Measurements from ENCODE around the gene CHST8.

The CHST8 gene

DNA sequence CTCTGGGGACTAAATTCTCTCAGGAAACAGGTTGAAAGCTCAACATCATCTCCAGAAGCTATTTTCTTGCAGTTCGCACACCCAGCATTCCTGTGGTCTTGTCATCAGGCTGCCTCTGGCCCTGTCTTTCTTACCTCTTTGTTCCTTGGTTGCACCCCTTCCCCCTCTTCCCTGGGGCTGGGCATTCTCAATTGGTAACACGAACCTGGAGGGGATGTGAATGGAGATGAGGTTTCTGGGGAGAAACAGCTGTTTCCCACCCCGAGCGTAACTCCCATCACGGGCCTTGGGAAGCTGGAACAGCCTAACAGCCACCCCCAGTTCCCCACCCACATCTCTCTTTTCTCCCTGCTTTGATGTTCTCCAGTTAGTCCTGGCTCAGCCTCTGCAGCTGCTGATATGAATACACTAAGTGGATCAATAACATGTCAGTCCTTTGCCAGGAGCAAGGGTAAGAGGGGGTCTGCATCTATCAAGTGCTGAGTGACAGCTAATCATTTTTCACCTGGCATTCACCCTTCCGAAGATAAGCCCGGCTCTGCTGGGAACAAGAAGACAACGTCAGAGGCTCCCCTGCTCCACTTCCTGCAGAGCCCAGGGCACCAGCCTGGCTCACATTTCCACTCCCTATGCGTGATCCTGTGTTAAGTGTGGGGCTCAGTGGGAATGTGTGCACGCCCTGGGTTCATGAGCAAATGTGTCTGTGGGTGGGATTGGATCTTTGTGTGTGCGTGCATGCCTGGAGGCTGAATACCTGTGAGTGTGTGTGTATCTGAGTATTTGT lies 100.9 kb downstream of the CHST8 start:
- H3K9me3 ChIP-seq (ENCODE audit: low read length) = no peaks in the 10 kb centered on the region
- no peak overlapping the region for H3K4me3 ChIP-seq (ENCODE audit: low read depth in 1 of 2, low read length in 2 of 2)
- peaks cover 0 to 5% of the 10 kb centered on the region in 2 donors for H3K27me3 ChIP-seq (ENCODE audit: control insufficient read depth in 1 of 2, insufficient read depth in 2 of 2, low read length in 2 of 2)
- H3K4me1 ChIP-seq (ENCODE audit: insufficient read depth, low read length) = no peaks in the 10 kb centered on the region
- H3K36me3 ChIP-seq (ENCODE audit: insufficient read depth, low read length) = no peaks in the 10 kb centered on the region
- H3K27ac ChIP-seq (ENCODE audit: low read depth, low read length) = no peak overlapping the region
- H3K9ac ChIP-seq (ENCODE audit: low read length) = no peak overlapping the region

DNA sequence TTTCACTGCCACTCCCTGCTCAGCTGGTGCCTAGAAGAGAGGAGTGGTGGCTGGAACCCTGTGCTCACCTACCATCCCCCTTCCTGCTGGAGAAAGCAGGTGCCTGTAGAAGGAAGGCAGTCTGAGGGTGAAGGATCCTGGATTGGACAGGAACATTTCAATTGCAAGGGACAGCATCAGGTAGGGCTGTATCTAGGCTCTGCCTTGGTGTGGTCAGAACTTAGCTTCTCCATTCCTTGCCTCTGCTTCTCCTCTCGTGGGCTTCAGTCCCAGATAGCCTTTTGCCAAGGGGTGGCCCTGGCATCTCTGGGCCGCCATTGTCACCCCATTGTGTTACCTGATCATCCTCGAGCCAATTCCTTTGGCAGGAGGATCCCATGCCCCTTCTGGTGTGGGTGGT lies 101.8 kb downstream of the CHST8 start:
- H3K27me3 ChIP-seq (ENCODE audit: control insufficient read depth in 1 of 2, insufficient read depth in 2 of 2, low read length in 2 of 2) = peaks cover 0 to 5% of the 10 kb centered on the region in 2 donors
- no peaks in the 10 kb centered on the region for H3K36me3 ChIP-seq (ENCODE audit: insufficient read depth, low read length)

DNA sequence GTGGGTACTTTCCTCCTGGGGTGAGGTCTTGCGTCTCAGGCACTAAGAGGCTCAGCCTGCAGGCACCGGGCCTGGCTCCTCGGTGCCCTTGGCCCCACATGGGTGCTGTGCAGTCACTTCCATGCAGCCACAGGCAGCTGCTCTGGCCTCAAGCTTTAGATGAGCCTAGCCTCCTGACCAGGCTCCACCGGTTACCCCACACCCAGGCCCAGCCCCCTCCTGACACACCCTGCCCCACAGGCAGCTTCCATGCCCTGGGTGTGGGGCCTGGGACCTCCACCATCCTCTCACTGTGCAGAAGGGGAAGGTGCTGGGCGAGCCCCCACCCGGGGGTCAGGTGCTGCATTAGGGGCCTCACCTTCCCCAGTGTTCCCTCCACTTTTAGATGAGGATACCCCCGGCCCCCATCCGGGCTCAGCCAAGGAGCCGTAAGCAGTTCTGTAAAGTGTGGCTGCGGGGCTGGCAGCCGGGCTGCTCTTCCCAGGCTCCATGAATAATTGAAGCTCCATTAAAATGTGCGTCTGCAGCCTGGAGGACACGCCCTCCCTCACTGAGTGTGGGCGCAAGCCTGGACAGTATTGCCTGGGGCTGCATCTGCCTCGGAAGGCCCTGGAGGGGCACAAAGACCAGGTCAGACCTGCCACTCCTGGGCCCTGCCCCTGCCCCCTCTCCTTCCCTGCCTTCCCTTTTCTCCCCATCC lies 102.4 kb downstream of the CHST8 start:
- Histone ChIP-seq H3K4me3 (ENCODE audit: low read depth in 1 of 2, low read length in 2 of 2) (no peak overlapping the region), H3K9ac (ENCODE audit: low read length) (no peak overlapping the region), H3K27ac (ENCODE audit: low read depth, low read length) (no peak overlapping the region), H3K36me3 (ENCODE audit: insufficient read depth, low read length) (no peaks in the 10 kb centered on the region), H3K9me3 (ENCODE audit: low read length) (no peaks in the 10 kb centered on the region), H3K4me1 (ENCODE audit: insufficient read depth, low read length) (no peaks in the 10 kb centered on the region), H3K27me3 (ENCODE audit: control insufficient read depth in 1 of 2, insufficient read depth in 2 of 2, low read length in 2 of 2) (peaks cover 0 to 5% of the 10 kb centered on the region in 2 donors)

More for the DNA sequence above, 101.8 kb downstream of the CHST8 start:
- no peak overlapping the region for H3K4me3 ChIP-seq (ENCODE audit: low read depth in 1 of 2, low read length in 2 of 2)
- no peak overlapping the region for H3K9ac ChIP-seq (ENCODE audit: low read length)
- no peaks in the 10 kb centered on the region for H3K4me1 ChIP-seq (ENCODE audit: insufficient read depth, low read length)
- H3K9me3 ChIP-seq (ENCODE audit: low read length) = no peaks in the 10 kb centered on the region
- H3K27ac ChIP-seq (ENCODE audit: low read depth, low read length) = no peak overlapping the region

GRCh38 chr19:33724721-33725060 lies 102.9 kb downstream of the CHST8 start:
- Histone ChIP-seq H3K4me3 (ENCODE audit: low read depth in 1 of 2, low read length in 2 of 2) (no peak overlapping the region), H3K27me3 (ENCODE audit: control insufficient read depth in 1 of 2, insufficient read depth in 2 of 2, low read length in 2 of 2) (peaks cover 0 to 5% of the 10 kb centered on the region in 2 donors), H3K36me3 (ENCODE audit: insufficient read depth, low read length) (no peaks in the 10 kb centered on the region), H3K4me1 (ENCODE audit: insufficient read depth, low read length) (no peaks in the 10 kb centered on the region), H3K9me3 (ENCODE audit: low read length) (no peaks in the 10 kb centered on the region), H3K9ac (ENCODE audit: low read length) (no peak overlapping the region), H3K27ac (ENCODE audit: low read depth, low read length) (no peak overlapping the region)

DNA sequence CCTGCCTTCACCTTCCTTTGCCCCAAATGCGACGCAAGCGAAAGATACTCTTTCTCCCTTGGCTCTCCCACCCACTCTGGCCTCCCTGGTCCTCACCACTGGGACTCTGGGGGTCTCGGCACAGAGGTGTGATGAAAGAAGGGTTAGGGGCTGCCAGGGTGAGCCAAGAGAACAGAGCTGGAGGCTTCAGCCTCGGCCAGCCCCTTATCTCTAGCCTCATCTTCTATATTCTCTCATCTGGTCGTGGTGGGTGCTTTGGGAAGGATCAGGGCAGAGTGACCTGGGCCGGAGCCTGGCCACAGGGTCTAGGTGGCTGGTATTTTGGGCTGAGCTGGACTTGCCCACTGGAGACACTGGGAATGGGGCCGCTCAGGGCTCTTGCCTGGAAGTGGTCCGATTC lies 103.8 kb downstream of the CHST8 start:
- Histone ChIP-seq H3K27me3 (ENCODE audit: control insufficient read depth in 1 of 2, insufficient read depth in 2 of 2, low read length in 2 of 2) (peaks cover 0 to 5% of the 10 kb centered on the region in 2 donors), H3K9ac (ENCODE audit: low read length) (no peak overlapping the region), H3K4me3 (ENCODE audit: low read depth in 1 of 2, low read length in 2 of 2) (no peak overlapping the region), H3K27ac (ENCODE audit: low read depth, low read length) (no peak overlapping the region), H3K36me3 (ENCODE audit: insufficient read depth, low read length) (no peaks in the 10 kb centered on the region), H3K9me3 (ENCODE audit: low read length) (no peaks in the 10 kb centered on the region), H3K4me1 (ENCODE audit: insufficient read depth, low read length) (no peaks in the 10 kb centered on the region)

DNA sequence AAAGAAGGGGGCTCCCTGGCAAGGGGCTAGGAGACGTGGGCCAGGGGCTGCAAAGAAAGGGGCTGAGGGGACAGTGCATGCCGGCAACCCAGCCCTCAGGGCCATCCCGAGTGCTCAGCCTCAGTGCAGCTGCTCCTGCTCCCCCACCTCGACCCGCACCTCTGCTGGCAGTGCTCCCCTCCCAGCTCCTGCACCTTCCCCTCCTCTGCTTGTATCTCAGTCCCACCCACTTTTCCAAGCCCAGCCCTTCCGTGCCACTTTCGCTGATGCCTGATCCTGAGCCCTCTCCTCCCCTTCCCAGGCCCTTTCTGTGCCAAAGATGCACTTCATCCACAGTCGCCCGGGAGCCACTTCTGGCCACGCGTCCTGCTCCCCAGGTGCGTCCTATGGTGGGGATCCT lies 105.0 kb downstream of the CHST8 start:
- Histone ChIP-seq H3K27me3 (ENCODE audit: control insufficient read depth in 1 of 2, insufficient read depth in 2 of 2, low read length in 2 of 2) (peaks cover 0 to 5% of the 10 kb centered on the region in 2 donors), H3K4me1 (ENCODE audit: insufficient read depth, low read length) (no peaks in the 10 kb centered on the region), H3K4me3 (ENCODE audit: low read depth in 1 of 2, low read length in 2 of 2) (no peak overlapping the region), H3K36me3 (ENCODE audit: insufficient read depth, low read length) (no peaks in the 10 kb centered on the region), H3K9me3 (ENCODE audit: low read length) (no peaks in the 10 kb centered on the region), H3K9ac (ENCODE audit: low read length) (no peak overlapping the region), H3K27ac (ENCODE audit: low read depth, low read length) (no peak overlapping the region)

DNA sequence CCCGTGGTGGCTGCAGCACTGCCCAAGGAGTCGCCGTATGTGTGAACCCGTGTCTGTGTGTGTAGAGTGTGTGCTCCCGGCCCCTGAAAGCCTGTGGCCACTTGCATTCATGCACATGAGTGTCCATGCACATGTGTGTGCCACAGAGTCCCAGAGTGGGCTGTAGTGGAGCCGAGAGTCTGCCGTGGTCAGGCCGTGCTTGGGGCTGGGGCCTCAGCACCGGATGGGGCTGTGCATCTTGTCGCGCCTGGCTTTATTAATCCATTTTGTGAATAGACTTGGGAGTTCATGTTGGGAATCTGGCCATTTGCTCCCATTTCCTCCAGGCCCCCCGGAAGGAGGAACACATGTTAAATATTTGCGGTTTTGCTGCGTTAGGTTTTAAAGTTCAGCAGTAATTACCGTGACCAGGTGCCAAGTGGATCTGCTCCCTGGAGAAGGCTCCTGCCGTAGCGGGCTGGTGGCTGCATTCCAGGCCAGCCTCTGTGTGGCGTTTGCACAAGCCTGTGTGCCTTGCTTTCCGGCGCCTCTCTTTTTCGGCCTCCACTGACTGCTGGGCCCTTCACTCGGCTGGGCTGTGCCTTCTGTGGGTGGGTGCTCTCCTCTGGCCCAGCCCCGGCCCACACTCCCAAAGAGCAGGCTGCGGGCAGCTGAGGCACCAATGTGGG lies 105.7 kb downstream of the CHST8 start:
- peaks cover 0 to 5% of the 10 kb centered on the region in 2 donors for H3K27me3 ChIP-seq (ENCODE audit: control insufficient read depth in 1 of 2, insufficient read depth in 2 of 2, low read length in 2 of 2)
- no peak overlapping the region for H3K9ac ChIP-seq (ENCODE audit: low read length)
- no peaks in the 10 kb centered on the region for H3K9me3 ChIP-seq (ENCODE audit: low read length)
- H3K4me1 ChIP-seq (ENCODE audit: insufficient read depth, low read length) = no peaks in the 10 kb centered on the region
- no peak overlapping the region for H3K4me3 ChIP-seq (ENCODE audit: low read depth in 1 of 2, low read length in 2 of 2)
- H3K36me3 ChIP-seq (ENCODE audit: insufficient read depth, low read length) = no peaks in the 10 kb centered on the region
- no peak overlapping the region for H3K27ac ChIP-seq (ENCODE audit: low read depth, low read length)

- no peak overlapping the region for H3K4me3 ChIP-seq (ENCODE audit: low read depth in 1 of 2, low read length in 2 of 2)
- H3K27ac ChIP-seq (ENCODE audit: low read depth, low read length) = no peak overlapping the region
- H3K9ac ChIP-seq (ENCODE audit: low read length) = no peak overlapping the region
- peaks cover 0 to 5% of the 10 kb centered on the region in 2 donors for H3K27me3 ChIP-seq (ENCODE audit: control insufficient read depth in 1 of 2, insufficient read depth in 2 of 2, low read length in 2 of 2)
- no peaks in the 10 kb centered on the region for H3K36me3 ChIP-seq (ENCODE audit: insufficient read depth, low read length)
- no peaks in the 10 kb centered on the region for H3K9me3 ChIP-seq (ENCODE audit: low read length)
- H3K4me1 ChIP-seq (ENCODE audit: insufficient read depth, low read length) = no peaks in the 10 kb centered on the region
Observed at GRCh38 chr19:33728141-33728540, 106.4 kb downstream of the CHST8 start.

- no peaks in the 10 kb centered on the region for H3K9me3 ChIP-seq (ENCODE audit: low read length)
- no peak overlapping the region for H3K9ac ChIP-seq (ENCODE audit: low read length)
- no peak overlapping the region for H3K4me3 ChIP-seq (ENCODE audit: low read depth in 1 of 2, low read length in 2 of 2)
Observed at GRCh38 chr19:33730858-33731607, 109.3 kb downstream of the CHST8 start.

DNA sequence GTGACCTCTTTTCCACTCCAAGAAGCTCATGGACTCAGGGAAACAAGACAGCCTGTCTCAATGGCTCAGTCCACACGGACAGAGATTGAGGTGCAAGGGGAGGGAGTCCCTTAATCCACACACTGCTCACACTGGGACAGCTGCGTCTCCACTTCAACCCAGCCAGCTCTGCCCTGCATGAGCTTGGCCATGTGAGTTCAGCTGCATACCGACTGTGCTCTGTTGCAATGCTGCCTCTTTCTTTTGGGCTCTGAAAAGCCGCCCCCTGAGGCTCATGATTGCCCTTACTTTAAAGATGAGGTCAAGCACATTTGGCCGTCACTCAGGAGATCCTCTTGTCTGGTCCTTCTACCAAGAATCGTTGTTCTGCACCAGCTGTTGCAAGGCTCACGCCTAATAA lies 110.1 kb downstream of the CHST8 start:
- no peaks in the 10 kb centered on the region for H3K36me3 ChIP-seq (ENCODE audit: insufficient read depth, low read length)
- no peak overlapping the region for H3K27ac ChIP-seq (ENCODE audit: low read depth, low read length)
- no peak overlapping the region for H3K9ac ChIP-seq (ENCODE audit: low read length)
- no peaks in the 10 kb centered on the region for H3K27me3 ChIP-seq (ENCODE audit: control insufficient read depth in 1 of 2, insufficient read depth in 2 of 2, low read length in 2 of 2)
- no peaks in the 10 kb centered on the region for H3K4me1 ChIP-seq (ENCODE audit: insufficient read depth, low read length)
- no peak overlapping the region for H3K4me3 ChIP-seq (ENCODE audit: low read depth in 1 of 2, low read length in 2 of 2)
- H3K9me3 ChIP-seq (ENCODE audit: low read length) = no peaks in the 10 kb centered on the region

More at GRCh38 chr19:33730858-33731607, 109.3 kb downstream of the CHST8 start:
- Histone ChIP-seq H3K27ac (ENCODE audit: low read depth, low read length) (no peak overlapping the region), H3K4me1 (ENCODE audit: insufficient read depth, low read length) (no peaks in the 10 kb centered on the region), H3K36me3 (ENCODE audit: insufficient read depth, low read length) (no peaks in the 10 kb centered on the region), H3K27me3 (ENCODE audit: control insufficient read depth in 1 of 2, insufficient read depth in 2 of 2, low read length in 2 of 2) (no peaks in the 10 kb centered on the region)

GRCh38 chr19:33734913-33735312 lies 113.2 kb downstream of the CHST8 start:
- H3K4me1 ChIP-seq (ENCODE audit: insufficient read depth, low read length) = no peaks in the 10 kb centered on the region

More at GRCh38 chr19:33734913-33735312, 113.2 kb downstream of the CHST8 start:
- Histone ChIP-seq H3K4me3 (ENCODE audit: low read depth in 1 of 2, low read length in 2 of 2) (no peak overlapping the region), H3K9me3 (ENCODE audit: low read length) (no peaks in the 10 kb centered on the region), H3K27ac (ENCODE audit: low read depth, low read length) (no peak overlapping the region), H3K9ac (ENCODE audit: low read length) (no peak overlapping the region), H3K36me3 (ENCODE audit: insufficient read depth, low read length) (no peaks in the 10 kb centered on the region), H3K27me3 (ENCODE audit: control insufficient read depth in 1 of 2, insufficient read depth in 2 of 2, low read length in 2 of 2) (no peaks in the 10 kb centered on the region)
